Activated T-cell treated with anti-CD3 and anti-CD28 coated beads for 48 hours (primary cell): ENCODE results near the gene NFE2L3.
"Not testable (repeated sequence)": the region's sequence is repeated elsewhere in the genome, so short reads cannot be mapped to it uniquely, and the experiment has no call there.

ENCODE experiments used
- DNase-seq: peaks from one replicate; pipeline ENCODE4 v3.0.0-alpha.2; 2020; ENCODE audit warnings: low read depth

Gene NFE2L3, protein sequence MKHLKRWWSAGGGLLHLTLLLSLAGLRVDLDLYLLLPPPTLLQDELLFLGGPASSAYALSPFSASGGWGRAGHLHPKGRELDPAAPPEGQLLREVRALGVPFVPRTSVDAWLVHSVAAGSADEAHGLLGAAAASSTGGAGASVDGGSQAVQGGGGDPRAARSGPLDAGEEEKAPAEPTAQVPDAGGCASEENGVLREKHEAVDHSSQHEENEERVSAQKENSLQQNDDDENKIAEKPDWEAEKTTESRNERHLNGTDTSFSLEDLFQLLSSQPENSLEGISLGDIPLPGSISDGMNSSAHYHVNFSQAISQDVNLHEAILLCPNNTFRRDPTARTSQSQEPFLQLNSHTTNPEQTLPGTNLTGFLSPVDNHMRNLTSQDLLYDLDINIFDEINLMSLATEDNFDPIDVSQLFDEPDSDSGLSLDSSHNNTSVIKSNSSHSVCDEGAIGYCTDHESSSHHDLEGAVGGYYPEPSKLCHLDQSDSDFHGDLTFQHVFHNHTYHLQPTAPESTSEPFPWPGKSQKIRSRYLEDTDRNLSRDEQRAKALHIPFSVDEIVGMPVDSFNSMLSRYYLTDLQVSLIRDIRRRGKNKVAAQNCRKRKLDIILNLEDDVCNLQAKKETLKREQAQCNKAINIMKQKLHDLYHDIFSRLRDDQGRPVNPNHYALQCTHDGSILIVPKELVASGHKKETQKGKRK

DNA sequence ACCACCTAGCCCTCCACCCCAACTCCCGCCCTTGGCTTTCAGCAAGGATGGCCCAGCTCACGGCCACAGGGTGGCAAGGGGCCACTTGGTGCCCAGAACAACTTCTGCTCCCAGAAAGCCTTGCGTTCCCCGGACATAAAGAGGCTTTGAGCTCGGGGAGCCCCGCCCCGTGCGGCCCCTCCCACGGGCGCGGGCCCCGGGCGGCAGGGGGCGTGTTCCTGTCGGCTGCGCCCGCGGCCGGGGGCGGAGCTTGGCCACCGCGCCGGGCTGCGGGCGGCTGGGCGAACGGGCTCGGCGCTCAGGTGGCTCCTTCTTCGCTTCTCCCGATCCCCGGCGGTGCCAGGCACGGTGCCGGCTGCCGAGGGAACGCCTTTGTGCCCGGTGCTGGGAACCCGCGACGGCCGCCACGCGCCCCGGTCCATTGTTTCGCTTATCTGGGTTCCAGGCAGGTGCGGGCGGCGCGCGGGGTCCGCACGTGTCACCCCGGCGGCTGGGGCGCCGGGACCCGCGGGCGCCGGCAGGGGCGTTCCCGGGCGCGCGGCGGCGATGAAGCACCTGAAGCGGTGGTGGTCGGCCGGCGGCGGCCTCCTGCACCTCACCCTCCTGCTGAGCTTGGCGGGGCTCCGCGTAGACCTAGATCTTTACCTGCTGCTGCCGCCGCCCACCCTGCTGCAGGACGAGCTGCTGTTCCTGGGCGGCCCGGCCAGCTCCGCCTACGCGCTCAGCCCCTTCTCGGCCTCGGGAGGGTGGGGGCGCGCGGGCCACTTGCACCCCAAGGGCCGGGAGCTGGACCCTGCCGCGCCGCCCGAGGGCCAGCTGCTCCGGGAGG is at the start of gene NFE2L3:
NFE2L3 (plus strand) TSS at position 246 of the 829 bp plus-strand sequence; CDS start at position 547, 301 bp downstream.
- peak; percentile 85 for DNase-seq

DNA sequence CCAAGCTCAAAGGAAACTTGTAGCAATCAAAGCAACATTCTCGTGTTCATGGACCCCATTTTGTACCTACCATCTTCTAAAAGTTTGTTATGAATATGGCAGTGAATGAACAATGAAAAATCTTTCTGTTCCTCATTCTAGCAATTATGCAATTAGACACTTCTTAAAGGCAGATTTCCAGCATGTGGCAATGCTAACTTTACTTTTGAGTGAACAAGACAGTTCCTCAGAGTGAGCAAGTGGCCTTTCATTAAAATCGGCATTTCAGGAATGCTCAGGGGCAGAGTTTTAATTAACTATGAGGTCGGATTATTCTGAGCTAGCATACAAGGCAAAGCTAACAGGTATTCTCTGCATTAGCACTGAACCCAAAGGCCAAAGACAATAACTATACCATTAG is 48.4 kb upstream of the NFE2L3 start:
- DNase-seq: no peak

DNA sequence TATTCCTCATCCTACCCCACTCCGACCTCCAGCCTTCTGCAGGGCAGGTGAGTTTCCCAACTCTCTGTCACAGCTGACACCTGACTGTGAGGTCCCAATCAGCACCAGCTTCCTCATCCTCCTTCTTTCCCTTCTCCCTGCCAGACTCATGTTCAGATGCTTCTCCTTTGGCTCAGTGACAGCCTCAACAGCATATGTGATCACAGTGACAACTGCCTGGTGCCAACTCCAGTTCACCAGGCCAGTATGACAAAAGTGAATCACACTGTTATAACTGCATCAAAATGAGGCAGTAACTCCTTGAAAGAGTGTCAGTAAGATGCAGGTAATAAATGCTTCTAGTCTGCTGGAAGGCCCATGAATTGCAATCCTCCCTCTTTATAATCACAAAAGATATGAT is 46.8 kb upstream of the NFE2L3 start:
- no peak for DNase-seq

DNA sequence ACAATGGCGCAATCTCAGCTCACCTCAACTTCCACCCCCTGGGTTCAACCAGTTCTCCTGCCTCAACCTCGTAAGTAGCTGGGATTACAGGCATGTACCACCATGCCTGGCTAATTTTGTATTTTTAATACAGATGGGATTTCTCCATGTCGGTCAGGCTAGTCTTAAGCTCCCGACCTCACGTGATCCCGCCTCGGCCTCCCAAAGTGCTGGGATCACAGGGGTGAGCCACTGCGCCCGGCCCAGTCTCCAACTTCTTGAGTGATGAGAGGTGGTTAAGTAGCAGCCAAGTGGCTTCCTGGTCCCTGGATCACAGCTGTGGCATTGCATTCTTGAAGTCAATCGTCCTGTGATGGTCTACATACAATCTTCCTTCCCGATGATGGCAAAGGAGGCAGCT is 46.1 kb upstream of the NFE2L3 start:
- DNase-seq: no peak

DNA sequence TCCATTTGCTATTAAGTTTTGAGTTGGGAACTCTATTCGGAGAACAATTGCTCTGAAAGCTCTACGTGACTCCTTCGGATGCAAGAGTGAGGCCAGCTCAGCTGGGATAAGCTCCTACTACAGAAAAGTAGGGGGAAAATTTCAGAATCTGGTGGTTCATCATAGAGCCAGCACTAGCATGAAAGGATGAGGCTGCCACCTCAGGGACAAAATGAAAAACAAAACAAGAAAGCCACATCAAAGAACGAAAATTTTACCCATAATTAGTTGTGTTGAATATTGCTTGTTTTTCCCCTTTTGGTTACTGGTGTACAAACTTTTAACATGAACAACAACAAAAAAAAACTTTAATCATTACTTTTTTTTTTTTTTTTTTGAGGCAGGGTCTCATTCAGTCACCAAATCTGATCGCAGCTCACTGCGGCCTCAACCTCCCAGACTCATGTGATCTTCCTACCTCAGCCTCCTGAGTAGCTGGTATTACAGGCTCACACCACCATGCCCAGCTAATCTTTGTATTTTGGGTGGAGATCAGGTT is 39.7 kb upstream of the NFE2L3 start:
- no peak for DNase-seq

DNA sequence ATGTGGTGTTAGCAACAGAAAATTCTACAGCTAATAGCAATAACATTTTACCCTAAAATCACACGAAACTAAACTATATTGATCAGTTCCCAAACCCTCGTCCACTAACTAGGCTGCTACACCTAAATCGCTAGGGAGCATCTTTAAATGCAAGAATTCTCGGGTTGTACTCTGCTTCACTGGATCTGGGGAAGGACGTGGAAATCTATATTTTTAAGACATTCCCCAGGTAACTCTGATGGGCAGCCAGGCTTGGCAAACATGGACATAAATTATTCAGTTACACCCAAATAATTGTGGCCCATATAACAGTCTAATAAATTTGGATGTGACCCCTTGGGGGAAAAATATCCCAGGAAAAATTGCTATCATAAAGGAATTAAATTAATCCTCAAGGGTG is 36.3 kb upstream of the NFE2L3 start:
- no peak for DNase-seq

DNA sequence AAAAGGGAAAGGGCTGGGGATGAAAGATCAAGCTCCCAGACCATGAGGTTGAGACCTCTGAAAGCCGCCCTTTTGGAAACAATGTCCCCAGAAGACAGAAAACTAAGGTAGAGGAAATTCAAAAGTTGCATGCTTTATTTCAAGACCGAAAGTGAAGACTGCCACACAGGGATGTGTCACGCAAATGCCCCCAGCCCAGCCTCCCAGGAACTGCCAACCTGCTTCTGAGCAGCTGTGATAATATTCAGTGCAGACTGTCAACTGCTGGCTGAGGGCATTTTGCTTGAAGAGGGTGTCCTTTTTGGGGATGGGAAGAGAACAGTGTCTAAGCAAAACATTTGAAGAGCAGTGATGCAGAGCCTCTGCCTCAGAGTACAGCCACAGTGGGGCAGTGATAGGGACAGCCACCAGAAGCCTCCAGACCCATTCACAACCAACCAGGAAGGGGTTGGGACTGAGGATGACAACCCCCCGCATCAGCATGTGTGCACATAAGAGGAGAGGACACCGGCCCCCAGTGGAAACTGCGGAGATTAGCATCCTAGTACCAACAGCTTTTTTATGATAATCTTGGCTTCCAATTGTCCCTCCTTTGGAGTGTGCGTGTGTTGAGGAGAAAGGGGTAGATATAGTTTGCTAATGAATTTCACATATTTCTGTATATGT is 34.7 kb upstream of the NFE2L3 start:
- no peak for DNase-seq

DNA sequence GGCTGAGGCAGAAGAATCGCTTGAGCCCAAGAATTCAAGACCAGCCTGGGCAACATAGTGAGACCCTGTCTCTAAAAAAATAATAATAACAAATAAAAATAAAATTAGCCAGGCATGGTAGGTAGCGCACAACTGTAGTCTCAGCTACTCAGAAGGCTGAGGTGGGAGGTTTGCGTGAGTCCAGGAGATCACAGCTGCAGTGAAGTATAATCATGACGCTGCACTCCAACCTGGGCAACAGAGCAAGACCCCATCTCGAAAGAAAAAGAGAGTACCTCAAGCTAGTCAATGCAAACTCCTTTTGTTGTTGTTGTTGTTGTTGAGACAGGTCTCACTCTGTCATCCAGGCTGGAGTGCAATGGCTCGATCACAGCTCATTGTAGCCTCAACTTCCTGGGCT is 34.0 kb upstream of the NFE2L3 start:
- DNase-seq: no peak

DNA sequence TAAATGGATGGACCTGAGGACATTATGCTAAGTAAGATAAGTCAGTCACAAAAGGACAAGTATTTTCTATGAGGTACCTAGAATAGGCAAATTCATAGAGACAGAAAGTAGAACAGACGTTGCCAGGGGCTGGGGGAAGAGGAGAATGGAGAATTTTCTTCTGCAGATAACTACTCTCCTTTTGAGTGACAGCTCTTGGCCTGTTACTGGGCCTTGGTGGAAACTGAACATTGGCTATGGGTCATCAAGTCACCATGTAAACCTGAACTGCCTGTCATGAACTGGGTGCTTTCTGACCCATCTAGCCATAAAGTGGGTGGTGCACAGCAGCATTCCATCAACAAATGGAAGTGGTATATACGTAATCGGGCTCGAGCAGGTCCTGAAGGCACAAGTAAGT is 29.3 kb upstream of the NFE2L3 start:
- DNase-seq: no peak

DNA sequence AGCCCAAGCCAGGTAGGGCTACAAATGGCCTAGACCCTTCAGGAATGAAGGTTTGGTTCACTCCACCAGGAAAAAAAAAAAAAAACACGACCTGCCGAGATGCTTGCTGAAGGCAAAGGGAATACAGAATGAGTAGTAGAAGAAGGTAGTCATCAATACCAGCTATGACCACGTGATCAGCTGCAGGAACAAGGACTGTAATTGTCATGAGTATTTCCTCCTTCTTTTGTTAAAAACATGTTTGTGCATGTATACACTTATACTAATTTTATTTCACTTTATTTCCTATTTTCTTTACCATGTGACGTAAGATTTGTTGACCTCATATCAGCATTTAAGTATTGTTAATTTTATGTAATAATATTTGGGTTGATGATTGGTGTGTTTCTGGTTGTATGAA is 27.2 kb upstream of the NFE2L3 start:
- DNase-seq: not testable (repeated sequence)

DNA sequence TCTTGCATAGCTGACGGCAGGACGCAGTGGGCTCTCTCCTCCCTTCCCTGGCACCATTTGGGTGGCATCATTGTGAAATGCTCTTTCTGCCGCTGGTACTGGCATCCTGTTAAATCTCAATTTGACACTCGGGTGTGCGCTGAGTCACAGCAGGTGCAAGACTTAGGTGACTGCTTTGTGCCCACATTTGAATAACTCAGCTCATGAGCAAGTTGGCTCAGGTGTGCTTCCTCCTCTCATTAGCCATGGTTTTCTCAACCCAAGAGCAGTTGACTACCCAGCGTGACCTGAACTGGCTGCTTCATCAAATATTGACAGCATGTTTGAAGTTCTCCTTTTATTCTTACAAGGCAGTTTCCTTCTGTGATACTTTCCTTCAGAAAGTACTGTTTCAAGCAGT is 24.6 kb upstream of the NFE2L3 start:
- no peak for DNase-seq

DNA sequence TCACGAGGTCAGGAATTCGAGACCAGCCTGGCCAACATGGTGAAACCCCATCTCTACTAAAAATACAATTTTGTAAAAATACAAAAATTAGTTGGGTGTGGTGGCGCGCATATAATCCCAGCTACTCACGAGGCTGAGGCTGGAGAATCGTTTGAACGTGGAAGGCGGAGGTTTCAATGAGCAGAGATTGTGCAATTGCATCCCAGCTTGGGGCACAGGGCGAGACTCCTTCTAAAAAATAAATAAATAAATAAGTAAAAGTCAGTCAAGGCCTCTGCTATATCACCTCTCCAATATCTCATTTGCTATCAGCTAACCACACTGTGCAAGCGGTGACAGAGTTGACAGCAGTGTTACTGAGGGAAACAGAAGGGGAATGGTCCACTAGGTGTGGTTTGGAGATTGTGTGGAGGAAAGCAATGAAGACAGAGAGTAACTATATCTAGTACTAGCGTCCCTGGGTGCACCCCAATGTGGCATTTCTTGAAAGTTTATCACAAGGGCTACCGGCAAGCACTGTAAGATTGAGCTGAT is 20.9 kb upstream of the NFE2L3 start:
- no peak for DNase-seq

DNA sequence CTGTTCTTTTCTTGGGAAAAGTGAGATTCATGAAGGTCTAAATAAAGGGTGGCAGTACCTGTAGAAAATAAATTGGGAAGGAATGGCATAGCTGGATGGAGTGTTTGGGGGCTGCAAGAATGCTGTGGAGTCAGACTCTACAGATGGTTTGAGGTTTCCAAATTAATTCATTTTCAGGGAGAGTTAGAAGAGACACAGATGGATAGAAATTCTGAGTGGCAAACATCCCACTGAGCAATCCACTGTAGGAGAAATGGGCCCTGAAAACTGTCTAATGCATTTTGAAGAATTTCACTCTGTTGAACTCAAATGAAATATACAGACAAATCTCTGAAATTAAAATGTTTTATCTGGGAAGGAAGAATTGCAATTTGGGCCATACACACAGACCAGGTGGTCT is 16.9 kb upstream of the NFE2L3 start:
- DNase-seq: no peak

DNA sequence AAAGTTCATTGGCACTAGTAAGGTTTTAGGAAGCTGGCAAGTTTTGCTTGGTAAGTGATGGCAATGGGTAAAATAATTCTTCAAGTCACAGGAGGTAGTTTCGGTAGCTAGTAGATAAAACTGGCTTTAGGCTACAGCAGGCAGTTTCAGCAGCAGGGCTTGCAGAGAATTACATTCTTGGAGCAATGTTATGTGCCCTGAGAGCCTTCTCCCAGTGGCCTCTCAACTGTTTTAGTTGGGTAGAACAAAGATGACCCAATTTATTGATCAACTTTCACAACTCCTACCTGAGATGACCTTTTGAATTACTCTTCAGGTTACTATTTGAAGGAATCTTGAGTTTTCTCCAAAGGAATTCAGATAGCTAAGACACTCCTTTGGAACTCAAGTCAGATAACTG is 16.4 kb upstream of the NFE2L3 start:
- no peak for DNase-seq

DNA sequence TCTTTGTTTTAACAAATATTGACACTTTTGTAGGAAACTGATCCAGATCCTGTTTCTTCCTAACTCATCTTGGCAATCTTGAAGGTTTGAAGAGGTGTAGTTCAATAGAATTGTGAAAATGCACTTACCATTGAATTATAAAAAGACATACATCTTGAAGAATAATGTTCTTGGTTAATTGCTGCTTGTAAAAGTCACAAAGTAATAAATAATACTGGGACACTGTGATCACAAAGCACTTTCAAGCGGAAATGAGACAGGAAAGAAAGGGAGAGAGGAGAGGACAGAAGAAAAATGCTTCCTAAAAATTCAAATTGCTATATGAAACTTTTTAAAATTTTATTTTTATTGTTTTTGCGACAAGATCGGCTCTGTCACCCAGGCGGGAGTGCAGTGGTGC is 15.2 kb upstream of the NFE2L3 start:
- no peak for DNase-seq

DNA sequence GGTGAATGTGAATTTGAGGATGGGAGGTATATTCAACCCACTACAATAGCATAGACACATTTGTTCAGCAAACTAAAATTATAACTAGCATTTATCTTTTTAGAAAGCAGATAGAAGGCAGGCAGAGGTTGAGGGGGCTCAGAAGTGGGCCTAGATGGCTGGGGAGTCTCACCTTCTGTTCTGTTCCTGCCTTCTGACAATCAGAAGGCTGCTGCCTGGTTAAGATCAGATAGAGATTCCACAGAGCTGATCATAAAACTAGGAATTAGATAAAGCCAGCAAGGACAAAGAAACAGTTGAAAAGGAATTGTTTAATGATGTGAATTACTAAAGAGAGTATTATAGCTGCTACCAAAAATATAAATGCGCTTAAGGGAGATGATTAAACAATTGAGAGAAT is 11.6 kb upstream of the NFE2L3 start:
- no peak for DNase-seq

DNA sequence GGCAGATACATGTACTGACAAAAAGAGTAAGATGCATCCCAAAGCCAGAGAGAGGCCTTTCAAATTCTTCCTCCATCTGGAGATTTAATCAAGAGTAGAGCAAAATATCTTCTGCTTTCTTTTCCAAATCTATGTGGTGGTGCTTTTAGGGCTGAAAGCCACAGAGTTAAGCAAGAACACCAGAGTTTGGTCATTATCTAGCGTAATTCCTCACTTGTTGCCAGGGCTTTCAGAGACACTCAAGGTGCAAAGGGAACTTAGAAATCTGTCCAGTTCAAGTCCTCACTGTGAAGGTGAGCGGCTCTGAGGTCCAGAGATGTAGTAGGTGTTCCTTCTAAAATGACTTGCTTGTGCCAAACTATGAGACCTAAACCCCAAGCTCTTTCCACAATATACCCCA is 10.9 kb upstream of the NFE2L3 start:
- no peak for DNase-seq

DNA sequence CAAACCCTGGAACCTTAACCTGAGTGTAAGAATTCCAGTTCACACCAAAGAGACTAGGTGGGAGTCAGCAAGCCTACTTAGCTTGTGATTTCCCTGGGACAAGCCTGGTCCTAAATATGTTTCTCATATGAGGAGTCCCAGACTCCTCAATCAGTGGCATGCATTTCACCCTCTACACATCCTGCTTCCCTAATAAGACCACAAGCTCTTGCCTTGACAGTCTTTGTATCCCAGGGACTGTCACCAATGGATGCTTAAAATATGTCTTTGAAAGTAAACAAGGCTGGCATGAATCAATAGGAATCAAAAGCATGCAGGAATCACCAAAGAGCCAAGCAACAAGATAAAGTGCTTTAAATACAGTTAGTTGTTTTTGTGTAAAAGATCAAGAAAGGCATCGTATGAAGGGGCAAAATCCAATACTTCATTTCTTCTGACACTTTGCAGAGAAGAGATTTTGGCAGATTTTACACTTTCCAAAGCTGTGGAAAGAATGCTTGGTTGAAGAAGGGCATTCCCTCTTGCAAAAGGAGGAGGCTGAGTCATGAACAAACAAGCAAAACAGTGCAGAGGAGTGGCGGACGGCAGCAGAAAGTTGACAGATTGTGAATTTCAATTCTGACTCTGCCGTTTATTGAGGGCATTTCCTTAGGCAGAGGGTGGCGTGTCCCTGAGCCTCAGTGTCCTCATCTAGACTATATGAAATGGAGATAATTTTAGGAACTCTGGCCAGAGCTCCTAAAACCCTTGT is 8.5 kb upstream of the NFE2L3 start:
- DNase-seq: no peak

DNA sequence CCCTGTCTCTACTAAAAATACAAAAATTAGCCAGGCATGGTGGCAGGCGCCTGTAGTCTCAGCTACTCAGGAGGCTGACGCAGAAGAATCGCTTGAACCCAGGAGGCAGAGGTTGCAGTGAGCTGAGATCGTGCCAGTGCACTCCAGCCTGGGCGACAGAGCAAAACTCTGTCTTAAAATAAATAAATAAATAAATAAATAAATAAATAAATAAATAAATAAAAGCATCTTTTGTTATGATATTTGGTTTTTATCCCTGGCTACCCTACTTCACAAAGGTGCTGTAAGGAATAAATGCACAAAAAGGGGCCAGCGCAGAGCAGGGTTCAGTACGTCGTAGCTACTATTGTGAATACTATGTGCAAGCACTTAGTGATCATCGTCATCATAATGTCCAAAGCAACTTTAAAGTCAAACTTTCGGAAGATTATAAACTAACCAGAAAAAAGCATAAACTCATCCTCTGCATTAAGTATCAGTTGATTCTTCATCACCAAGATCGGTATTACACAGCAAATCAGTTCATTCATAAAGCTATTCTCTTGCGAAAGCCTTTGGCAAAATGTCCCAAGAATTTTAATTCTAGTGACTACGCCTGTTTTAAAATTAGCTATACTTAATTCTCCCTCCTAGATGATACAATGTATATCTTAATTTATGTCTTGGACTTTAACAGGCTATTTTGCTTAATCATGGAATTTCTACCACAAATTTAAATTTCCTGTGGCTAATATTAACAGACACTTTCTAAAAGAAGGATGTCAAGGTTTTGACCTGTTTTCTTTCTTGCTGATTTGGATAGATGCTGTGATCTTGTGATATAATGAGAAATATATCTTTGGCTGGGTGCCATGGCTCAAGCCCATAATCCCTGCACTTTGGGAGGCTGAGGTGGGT is 7.6 kb upstream of the NFE2L3 start:
- no peak for DNase-seq

DNA sequence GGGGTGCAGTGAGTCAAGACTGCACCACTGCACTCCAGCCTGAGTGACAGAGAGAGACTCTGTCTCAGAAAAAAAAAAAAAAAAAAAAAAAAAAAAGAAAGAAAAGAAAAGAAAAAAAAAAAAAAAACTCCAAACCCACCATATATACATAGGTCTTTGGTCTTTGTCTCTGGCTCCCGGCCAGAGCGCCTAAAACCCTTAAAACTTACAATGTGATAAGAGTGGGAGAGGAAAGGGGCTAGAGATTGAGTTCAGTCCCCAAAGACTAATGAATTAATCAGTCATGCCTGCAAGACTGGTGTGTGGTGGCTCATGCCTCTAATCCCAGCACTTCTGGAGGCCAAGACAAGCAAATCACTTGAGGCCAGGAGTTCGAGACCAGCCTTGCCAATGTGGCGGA is 6.8 kb upstream of the NFE2L3 start:
- no peak for DNase-seq
